H9 (cell line): ENCODE measurements around the gene TFDP1. TPM values are rescaled to one million over a fixed set of nuclear protein-coding genes. Genes with fewer than 3 reads are reported as not detected.

ENCODE experiments used
- DNase-seq: peaks from one replicate; pipeline ENCODE4 v3.0.0-alpha.2; 2017
- H2AFZ ChIP-seq: one replicate; pipeline ENCODE4 v1.6.1; 2013; ENCODE audit warnings: mild to moderate bottlenecking, low read length, control low read depth, moderate library complexity
- H2AK5ac ChIP-seq: 2 replicates; pipeline ENCODE4 v1.6.1; 2013; ENCODE audit warnings: low read length, control low read depth, mixed read lengths; ENCODE audit not compliant: insufficient read length
- H2BK120ac ChIP-seq: one replicate; pipeline ENCODE4 v1.6.1; 2013; ENCODE audit warnings: low read depth, mild to moderate bottlenecking, low read length, control low read depth, inconsistent platforms; ENCODE audit not compliant: poor library complexity, severe bottlenecking
- H2BK12ac ChIP-seq: 2 replicates; pipeline ENCODE4 v1.6.1; 2013; ENCODE audit warnings: low read length, control low read depth, mixed read lengths, low read depth; ENCODE audit not compliant: insufficient read length
- H2BK15ac ChIP-seq: 2 replicates; pipeline ENCODE4 v1.6.1; 2013; ENCODE audit warnings: low read depth, low read length, control low read depth
- H2BK20ac ChIP-seq: one replicate; pipeline ENCODE4 v1.6.1; 2013; ENCODE audit warnings: low read depth, mild to moderate bottlenecking, low read length, control low read depth, inconsistent platforms; ENCODE audit not compliant: poor library complexity, severe bottlenecking
- H2BK5ac ChIP-seq: 2 replicates; pipeline ENCODE4 v1.6.1; 2013; ENCODE audit warnings: low read length, control low read depth, mixed read lengths; ENCODE audit not compliant: insufficient read length
- H3K14ac ChIP-seq: 2 replicates; pipeline ENCODE4 v1.6.1; 2013; ENCODE audit warnings: low read length, control low read depth; ENCODE audit not compliant: insufficient read depth
- H3K18ac ChIP-seq: 2 replicates; pipeline ENCODE4 v1.6.1; 2013; ENCODE audit warnings: low read depth, mild to moderate bottlenecking, mixed read lengths, low read length, control low read depth; ENCODE audit not compliant: insufficient read length
- H3K23ac ChIP-seq: 2 replicates; pipeline ENCODE4 v1.6.1; 2013; ENCODE audit warnings: low read length, control low read depth, mixed read lengths, low read depth; ENCODE audit not compliant: insufficient read length
- H3K23me2 ChIP-seq: 2 replicates; pipeline ENCODE4 v1.6.1; 2013; ENCODE audit warnings: low read depth, mild to moderate bottlenecking, mixed read lengths, low read length, control low read depth; ENCODE audit not compliant: insufficient read length, poor library complexity, severe bottlenecking
- H3K27ac ChIP-seq: 2 replicates; pipeline ENCODE4 v1.5.1; 2013; ENCODE audit warnings: low read length, control low read depth, mixed read lengths, low read depth; ENCODE audit not compliant: insufficient read length
- H3K27me3 ChIP-seq: 2 replicates; pipeline ENCODE4 v1.6.1; 2013; ENCODE audit warnings: low read length, control low read depth, inconsistent platforms; ENCODE audit not compliant: insufficient read depth
- H3K4ac ChIP-seq: 2 replicates; pipeline ENCODE4 v1.6.1; 2013; ENCODE audit warnings: low read depth, mild to moderate bottlenecking, control low read depth, inconsistent platforms, low read length, moderate library complexity
- H3K4me1 ChIP-seq: 2 replicates; pipeline ENCODE4 v1.6.1; 2013; ENCODE audit warnings: low read length, control low read depth, inconsistent platforms; ENCODE audit not compliant: insufficient read depth
- H3K4me2 ChIP-seq: 2 replicates; pipeline ENCODE4 v1.6.1; 2013; ENCODE audit warnings: low read length, control low read depth, mixed read lengths; ENCODE audit not compliant: insufficient read length, insufficient read depth
- H3K56ac ChIP-seq: 2 replicates; pipeline ENCODE4 v1.6.1; 2013; ENCODE audit warnings: low read depth, mild to moderate bottlenecking, mixed read lengths, low read length, control low read depth; ENCODE audit not compliant: insufficient read length
- H3K79me1 ChIP-seq: 2 replicates; pipeline ENCODE4 v1.6.1; 2013; ENCODE audit warnings: low read depth, mild to moderate bottlenecking, moderate library complexity, low read length, control low read depth, inconsistent platforms; ENCODE audit not compliant: insufficient read depth, poor library complexity, severe bottlenecking
- H3K79me2 ChIP-seq: 2 replicates; pipeline ENCODE4 v1.6.1; 2013; ENCODE audit warnings: low read length, control low read depth, inconsistent platforms; ENCODE audit not compliant: insufficient read depth
- H3K9ac ChIP-seq: 2 replicates; pipeline ENCODE4 v1.6.1; 2013; ENCODE audit warnings: low read length, control low read depth, mixed read lengths; ENCODE audit not compliant: insufficient read length; ENCODE audit errors: extremely low read depth
- H3K9me3 ChIP-seq: one replicate; pipeline ENCODE4 v1.6.1; 2013; ENCODE audit warnings: low read depth, low read length, inconsistent platforms; ENCODE audit not compliant: control insufficient read depth
- H3T11ph ChIP-seq: one replicate; pipeline ENCODE4 v1.6.1; 2013; ENCODE audit warnings: mild to moderate bottlenecking, low read length, control low read depth, inconsistent platforms
- H4K20me1 ChIP-seq: one replicate; pipeline ENCODE4 v1.6.1; 2013; ENCODE audit not compliant: control insufficient read depth, insufficient read length, insufficient read depth
- H4K5ac ChIP-seq: 2 replicates; pipeline ENCODE4 v1.6.1; 2013; ENCODE audit warnings: low read depth, mild to moderate bottlenecking, mixed read lengths, low read length, control low read depth; ENCODE audit not compliant: insufficient read length
- H4K8ac ChIP-seq: replicated peaks from 2 replicates; pipeline ENCODE4 v1.6.1; 2013; ENCODE audit warnings: low read length, control low read depth, mixed read lengths, low read depth; ENCODE audit not compliant: insufficient read length
- H4K91ac ChIP-seq: 2 replicates; pipeline ENCODE4 v1.6.1; 2013; ENCODE audit warnings: low read depth, mild to moderate bottlenecking, moderate library complexity, mixed read lengths, low read length, control low read depth; ENCODE audit not compliant: insufficient read length
- H3K27ac Mint-ChIP-seq, 3 experiments: 2 replicates in 2 of 3; 3 replicates in 1 of 3; pipeline ENCODE4 v1.8.0; 2020 to 2021; ENCODE audit warnings: mixed read lengths in 3 of 3, mild to moderate bottlenecking in 1 of 3, moderate library complexity in 1 of 3
- H3K27me3 Mint-ChIP-seq: 2 replicates; pipeline ENCODE4 v1.8.0; 2021; ENCODE audit warnings: low read depth, mild to moderate bottlenecking, moderate library complexity, mixed read lengths
- H3K36me3 Mint-ChIP-seq, 3 experiments: 2 replicates in 2 of 3; 3 replicates in 1 of 3; pipeline ENCODE4 v1.8.0; 2020 to 2021; ENCODE audit warnings: low read depth in 3 of 3, mixed read lengths in 3 of 3; ENCODE audit not compliant: insufficient read depth in 1 of 3
- H3K4me1 Mint-ChIP-seq, 2 experiments: 2 replicates each; pipeline ENCODE4 v1.8.0; 2020; ENCODE audit warnings: mixed read lengths in 2 of 2
- H3K4me3 Mint-ChIP-seq, 2 experiments: 2 replicates in 1 of 2; 3 replicates in 1 of 2; pipeline ENCODE4 v1.8.0; 2020 to 2021; ENCODE audit warnings: mild to moderate bottlenecking in 2 of 2, mixed read lengths in 2 of 2, moderate library complexity in 1 of 2
- H3K9me3 Mint-ChIP-seq, 2 experiments: 2 replicates in 1 of 2; 3 replicates in 1 of 2; pipeline ENCODE4 v1.8.0; 2020; ENCODE audit warnings: mild to moderate bottlenecking in 2 of 2, mixed read lengths in 2 of 2, moderate library complexity in 1 of 2
- WGBS: extraction: QIAGEN DNeasy Blood & Tissue Kit; methylation state at CpG from one replicate; pipeline ENCODE4 v1.1.7; 2013; ENCODE audit warnings: missing lambda C conversion rate, low lambda C conversion rate, mixed read lengths; ENCODE audit not compliant: insufficient read length; ENCODE audit errors: extremely low coverage; 5-methylcytosine and 5-hydroxymethylcytosine counted together
- total RNA-seq: library from RNA; stranded (reverse); gene quantifications from 2 replicates; pipeline ENCODE4 v1.2.1, GENCODE V29; 2021
- TF ChIP-seq, protein P1 (sequence below): fragments of 200-600 bp; sonication (generic); conservative IDR thresholded peaks from 3 replicates; pipeline ENCODE4 v1.8.0; 2021; ENCODE audit warnings: antibody characterized with exemption, mild to moderate bottlenecking

TFDP1 gene
- total RNA-seq, 1 experiment from 2014 or later = 111 TPM

DNA sequence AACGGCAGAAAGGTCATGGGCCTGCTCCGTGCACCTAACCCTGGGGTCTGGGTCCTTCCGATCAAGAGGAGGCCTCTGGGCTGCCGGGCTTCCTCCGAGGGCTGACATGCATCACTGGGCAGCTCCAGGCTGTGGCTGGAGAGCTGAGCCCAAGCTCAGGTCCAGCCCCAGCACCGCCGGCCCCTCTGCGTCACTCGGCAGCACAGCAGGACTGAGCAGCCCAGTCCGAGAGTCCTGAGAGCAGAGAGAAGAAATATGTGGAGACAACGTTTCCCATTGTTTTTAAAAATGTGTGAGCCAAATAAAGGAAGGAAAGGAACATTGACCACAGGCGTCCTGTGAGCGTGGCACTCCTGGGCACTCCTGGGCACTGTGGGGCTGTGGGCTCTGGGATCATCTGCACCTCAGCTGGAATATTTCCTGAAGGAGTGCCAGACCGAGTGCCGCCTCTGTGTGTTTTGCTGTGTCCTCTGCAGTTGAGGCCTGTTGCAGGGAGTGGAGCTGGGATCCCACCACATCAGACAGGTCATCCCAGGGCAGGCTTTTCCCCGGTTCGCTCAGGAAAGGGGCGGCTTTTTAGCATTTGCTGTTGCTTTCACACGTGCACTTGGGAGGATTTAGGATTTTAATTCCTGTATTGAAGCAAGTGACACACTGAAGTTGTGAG lies 37.8 kb upstream of the TFDP1 start:
- Histone ChIP-seq H3K23ac (no peak overlapping the region), H3K27ac (no peak overlapping the region), H3K27me3 (no peaks in the 10 kb centered on the region), H3K9ac (no peak overlapping the region), H3K14ac (no peak overlapping the region), H3K4me2 (no peak overlapping the region), H4K8ac (no peak overlapping the region), H3K9me3 (no peaks in the 10 kb centered on the region), H3K56ac (no peak overlapping the region), H3K4ac (no peak overlapping the region), H3K79me1 (no peaks in the 10 kb centered on the region), H2AFZ (no peak overlapping the region), H2BK15ac (no peak overlapping the region), H3T11ph (no peak overlapping the region), H2BK20ac (no peak overlapping the region), H3K4me1 (no peaks in the 10 kb centered on the region), H4K91ac (no peak overlapping the region), H3K23me2 (no peaks in the 10 kb centered on the region), H4K5ac (no peak overlapping the region), H4K20me1 (peaks cover 3% of the 10 kb centered on the region), H2BK120ac (no peak overlapping the region), H2BK5ac (no peak overlapping the region), H2AK5ac (no peak overlapping the region), H3K18ac (no peak overlapping the region), H3K79me2 (no peaks in the 10 kb centered on the region; the same call in 1 of the 2 replicates), H2BK12ac (no peak overlapping the region)
- DNase-seq = no peak
- Mint-ChIP-seq H3K4me1 (peaks cover 4 to 28% of the 10 kb centered on the region in 2 experiments; a peak in 3 of 4 replicates), H3K27ac (peak overlapping the region; percentile 77 to 92 (median 79); a peak in 6 of 7 replicates), H3K36me3 (peaks cover 0 to 21% (median 13%) of the 10 kb centered on the region in 3 experiments; a peak in 6 of 7 replicates), H3K9me3 (no peaks in the 10 kb centered on the region), H3K27me3 (no peaks in the 10 kb centered on the region; the same call in 1 of the 2 replicates), H3K4me3 (no peak overlapping the region)
- no CpG with 5 or more reads among the region's 19 CpGs for WGBS
- TF ChIP-seq, protein P1, sequence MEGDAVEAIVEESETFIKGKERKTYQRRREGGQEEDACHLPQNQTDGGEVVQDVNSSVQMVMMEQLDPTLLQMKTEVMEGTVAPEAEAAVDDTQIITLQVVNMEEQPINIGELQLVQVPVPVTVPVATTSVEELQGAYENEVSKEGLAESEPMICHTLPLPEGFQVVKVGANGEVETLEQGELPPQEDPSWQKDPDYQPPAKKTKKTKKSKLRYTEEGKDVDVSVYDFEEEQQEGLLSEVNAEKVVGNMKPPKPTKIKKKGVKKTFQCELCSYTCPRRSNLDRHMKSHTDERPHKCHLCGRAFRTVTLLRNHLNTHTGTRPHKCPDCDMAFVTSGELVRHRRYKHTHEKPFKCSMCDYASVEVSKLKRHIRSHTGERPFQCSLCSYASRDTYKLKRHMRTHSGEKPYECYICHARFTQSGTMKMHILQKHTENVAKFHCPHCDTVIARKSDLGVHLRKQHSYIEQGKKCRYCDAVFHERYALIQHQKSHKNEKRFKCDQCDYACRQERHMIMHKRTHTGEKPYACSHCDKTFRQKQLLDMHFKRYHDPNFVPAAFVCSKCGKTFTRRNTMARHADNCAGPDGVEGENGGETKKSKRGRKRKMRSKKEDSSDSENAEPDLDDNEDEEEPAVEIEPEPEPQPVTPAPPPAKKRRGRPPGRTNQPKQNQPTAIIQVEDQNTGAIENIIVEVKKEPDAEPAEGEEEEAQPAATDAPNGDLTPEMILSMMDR = no peak
